Glomerular visceral epithelial cell (primary cell): ENCODE data around the gene AGTR1.
"Not testable (repeated sequence)": the region's sequence is repeated elsewhere in the genome, so short reads cannot be mapped to it uniquely, and the experiment has no call there.

Experiments
- DNase-seq: peaks from one replicate; pipeline ENCODE4 v3.0.0-alpha.2; 2016; ENCODE audit errors: extremely low spot score

AGTR1 gene

DNA sequence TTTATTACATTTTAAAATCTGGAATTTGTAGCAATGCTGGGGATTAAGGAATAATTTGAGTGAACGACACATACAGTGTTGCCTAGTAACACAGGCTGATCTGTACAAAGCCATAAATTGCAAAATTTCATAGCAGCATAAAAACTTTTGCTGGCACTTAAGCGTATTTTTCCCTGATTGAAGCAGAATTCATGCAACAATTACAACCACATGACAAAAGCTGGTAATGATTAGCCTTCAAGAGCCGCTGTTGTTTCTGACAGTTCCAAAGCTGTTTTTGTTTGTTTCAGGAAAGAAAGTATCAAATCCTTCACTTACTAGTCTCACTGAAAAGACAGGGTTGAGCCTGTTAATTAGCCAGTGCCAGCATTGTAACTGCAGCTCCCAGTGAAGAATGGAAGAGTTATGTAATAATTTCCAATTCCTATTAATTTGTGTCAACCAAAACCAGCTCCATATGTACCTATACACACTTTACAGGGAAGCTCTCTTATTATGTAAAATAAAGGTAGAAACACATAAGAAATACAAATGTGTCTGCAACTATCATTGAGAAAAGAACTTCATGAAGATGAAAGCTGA is 60.7 kb downstream of the AGTR1 start:
- DNase-seq, result no peak

DNA sequence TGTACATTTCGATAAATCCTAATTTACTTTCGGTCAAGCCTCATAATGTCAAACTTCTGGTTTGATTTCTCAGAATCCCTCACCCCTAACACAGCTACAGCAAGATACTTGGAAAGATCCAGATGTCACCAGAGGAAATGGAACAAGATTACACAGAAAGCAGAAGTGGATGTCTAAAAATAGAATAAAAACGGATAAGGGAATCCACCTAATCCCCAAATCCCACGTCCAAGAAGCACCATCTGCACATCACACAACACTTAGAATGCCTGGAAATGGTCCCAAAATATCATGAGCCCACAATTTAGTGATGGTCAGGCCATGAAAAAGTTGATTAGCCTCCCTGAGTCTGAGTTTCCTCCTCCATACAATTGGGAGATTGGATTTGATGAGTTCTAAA is 61.7 kb downstream of the AGTR1 start:
- DNase-seq, result no peak

DNA sequence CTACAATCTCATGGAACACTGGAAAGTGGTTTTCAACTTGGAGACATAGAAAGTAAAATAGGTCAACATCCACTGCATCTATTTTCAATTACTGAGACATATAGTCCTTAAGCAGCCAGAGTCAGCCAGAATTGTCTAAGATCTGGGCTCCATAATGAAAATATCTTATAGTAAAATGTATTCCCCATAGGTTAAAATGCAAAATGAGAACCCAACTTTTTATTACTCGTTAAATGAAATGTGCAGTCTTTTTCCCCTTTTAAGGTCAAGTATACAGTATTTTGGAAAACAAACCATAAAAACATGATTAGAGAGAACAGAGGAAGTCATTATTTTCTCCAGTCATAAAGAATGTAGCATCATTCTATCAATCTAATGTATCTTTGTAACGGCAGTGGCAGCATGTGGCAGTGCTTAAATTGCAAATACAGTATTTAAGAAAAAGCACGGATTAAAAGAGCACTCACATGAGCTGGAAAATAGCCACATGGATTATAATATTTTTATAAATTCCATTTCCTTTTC is 65.5 kb downstream of the AGTR1 start:
- no peak for DNase-seq

DNA sequence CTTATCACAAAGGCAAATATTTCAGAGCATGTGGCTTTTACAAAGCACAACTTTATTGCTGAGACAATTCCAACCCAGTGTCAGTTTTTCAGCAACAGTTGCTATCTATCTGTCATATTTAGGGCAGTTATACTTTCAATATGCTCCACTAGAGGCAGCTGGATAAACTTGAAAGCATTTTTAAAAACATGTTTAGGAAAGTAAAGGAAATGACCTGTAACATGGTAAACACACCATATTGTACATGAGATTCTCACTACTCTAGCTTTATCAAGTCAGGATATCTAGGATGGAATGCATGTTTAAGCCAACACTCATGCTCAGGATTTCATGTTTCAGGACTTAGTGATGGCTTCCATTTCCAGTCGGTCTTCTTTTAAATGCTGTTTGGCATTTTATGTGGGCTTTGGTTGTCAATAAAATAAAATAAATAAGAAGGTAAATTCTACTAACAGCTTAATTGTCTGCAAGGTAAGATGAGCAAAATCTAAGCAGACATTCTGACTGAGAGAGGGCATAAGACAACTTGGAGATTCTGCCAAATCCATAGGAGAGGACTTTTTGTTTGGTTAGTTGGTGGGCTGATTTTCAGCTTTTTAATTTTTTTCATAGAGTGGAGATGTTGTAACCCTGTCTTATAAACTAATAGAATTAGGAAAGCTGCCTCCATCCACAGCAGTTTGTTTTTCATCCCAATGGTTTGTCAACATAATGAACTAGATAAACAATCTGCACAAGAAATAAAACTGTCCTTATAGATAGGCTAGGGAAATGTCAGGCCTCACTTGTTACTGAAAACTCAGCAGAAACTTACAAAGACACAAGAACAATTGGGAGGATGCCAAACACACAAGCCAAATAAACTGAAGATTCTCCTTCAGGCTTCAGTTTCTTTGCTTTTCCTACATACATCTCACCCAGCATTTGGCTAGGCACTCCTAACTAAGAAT is 66.6 kb downstream of the AGTR1 start:
- no peak for DNase-seq

DNA sequence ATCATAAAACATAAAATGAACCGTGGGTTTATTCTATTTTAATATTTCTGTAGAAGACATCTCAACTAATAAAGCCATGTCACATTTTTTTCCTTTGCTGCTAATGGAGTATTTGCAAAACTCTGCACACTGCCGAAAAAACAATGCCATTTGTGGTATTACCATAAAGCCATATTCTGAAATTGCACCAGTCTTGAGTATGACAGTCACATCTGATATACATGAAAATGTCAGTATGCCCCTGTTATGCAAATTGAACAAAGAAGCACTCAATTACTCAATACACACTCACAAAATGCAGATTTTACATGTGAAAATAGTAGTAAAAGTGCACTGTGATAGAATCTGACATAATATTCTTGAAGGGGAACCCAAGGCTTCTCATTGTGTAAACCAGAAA is 74.7 kb downstream of the AGTR1 start:
- no peak for DNase-seq

DNA sequence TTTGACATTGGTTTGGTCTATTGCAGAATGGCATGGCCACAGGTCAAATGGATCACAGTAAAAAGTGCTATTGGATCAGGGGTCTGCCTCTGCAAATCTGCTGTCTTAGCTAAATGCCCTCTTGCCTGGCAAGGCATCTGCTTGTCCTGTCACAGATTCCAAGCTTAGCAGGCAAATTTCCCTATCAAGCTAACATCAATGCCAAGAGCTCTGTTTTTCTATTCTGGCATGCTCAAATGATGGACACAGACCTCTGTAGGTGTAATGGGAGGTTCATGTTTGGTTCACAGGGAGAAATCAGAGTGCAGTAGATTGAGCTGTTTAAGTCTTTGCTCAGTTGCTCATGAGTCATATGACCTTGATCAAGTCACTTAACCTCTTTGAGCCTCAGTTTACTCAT is 75.1 kb downstream of the AGTR1 start:
- DNase-seq, result no peak

DNA sequence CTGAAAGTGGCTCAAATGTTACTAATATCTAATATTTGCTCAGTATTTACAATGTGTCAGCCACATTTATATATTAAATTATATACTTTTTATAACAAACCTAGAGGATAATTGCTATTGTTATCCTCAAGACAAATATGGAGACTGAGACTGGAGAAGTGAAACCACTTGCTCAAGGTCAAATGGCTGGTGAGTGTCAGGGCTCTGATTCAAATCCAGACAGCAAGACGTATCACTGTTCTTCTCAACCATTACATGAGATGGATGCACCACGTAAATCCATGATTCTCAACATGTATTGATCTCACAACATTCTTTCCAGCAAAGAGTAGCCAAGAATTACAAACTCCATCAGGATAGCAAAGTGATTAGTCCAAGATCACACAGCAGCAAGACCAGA is 76.1 kb downstream of the AGTR1 start:
- DNase-seq, result no peak

DNA sequence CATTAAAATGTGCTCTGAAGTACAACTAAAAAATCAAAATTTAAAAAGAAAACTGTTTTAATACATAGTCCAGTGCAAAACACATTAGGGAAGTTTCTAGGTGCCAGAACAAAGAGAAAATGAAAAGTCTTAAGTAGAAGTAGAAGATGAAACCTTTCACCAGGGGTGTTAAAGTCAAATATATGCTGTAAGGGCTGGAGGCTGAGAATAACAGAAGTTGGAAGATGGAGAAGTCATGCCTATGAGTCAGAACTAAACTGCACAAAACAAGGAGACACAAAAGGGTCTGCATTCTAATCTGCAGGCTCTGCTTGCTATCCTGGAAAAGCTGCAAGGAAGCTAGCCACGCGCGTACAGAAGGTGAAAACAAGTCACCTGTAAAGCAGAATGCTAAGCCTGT is 81.2 kb downstream of the AGTR1 start:
- no peak for DNase-seq

DNA sequence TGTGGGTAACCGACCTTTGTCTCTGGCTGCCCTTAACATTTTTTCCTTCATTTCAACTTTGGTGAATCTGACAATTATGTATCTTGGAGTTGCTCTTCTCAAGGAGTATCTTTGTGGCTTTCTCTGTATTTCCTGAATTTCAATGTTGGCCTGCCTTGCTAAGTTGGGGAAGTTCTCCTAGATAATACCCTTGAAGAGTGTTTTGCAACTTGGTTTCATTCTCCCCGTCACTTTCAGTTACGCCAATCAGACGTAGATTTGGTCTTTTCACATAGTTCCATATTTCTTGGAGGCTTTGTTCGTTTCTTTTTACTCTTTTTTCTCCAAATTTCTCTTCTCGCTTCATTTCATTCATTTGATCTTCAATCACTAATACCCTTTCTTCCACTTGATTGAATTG is 87.3 kb downstream of the AGTR1 start:
- DNase-seq, result not testable (repeated sequence)

DNA sequence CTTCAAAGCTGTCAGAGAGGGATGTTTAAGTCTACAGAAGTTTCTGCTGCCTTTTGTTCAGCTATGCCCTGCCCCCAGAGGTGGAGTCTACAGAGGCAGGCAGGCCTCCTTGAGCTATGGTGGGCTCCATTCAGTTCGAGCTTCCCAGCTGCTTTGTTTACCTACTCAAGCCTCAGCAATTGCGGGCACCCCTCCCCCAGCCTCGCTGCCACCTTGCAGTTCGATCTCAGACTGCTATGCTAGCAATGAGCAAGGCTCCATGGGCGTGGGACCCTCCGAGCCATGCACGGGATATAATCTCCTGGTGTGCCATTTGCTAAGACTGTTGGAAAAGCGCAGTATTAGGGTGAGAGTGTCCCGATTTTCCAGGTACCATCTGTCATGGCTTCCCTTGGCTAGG is 88.5 kb downstream of the AGTR1 start:
- not testable (repeated sequence) for DNase-seq

DNA sequence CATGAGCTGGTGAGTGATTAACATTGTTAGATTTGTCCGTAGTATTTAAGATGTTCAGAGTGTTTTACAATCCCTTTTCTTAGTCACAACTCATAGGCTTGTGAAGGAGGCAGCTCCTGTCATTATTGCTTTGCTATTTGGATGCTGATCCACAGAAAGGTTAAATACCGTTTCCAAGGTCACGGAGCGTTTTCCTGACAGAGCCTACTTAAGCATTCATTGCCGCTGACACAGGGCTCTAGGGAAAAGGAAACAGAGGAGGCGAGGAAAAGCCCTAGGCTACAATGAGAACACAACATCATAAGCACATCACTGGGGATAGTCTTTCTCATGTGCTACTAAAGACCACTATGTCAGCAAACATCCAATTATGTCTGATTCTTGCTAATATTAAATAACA is 91.4 kb downstream of the AGTR1 start:
- DNase-seq, result no peak

DNA sequence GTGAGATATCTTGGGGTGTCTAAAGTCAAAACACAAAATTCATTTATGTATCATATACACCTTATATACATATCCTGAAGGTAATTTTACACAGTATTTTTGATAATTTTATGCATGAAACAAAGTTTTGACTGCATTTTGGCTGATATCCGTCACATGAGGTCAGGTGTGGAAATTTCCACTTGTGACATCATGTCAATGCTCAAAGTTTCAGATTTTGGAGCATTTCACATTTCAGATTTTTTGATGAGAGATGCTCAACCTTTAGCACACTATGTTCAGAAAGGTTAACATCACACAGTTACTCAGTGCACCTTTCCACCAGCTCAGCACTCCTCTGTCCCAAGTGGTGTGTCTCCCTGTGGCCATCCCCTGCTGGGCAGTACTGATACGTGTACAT is 92.2 kb downstream of the AGTR1 start:
- no peak for DNase-seq

DNA sequence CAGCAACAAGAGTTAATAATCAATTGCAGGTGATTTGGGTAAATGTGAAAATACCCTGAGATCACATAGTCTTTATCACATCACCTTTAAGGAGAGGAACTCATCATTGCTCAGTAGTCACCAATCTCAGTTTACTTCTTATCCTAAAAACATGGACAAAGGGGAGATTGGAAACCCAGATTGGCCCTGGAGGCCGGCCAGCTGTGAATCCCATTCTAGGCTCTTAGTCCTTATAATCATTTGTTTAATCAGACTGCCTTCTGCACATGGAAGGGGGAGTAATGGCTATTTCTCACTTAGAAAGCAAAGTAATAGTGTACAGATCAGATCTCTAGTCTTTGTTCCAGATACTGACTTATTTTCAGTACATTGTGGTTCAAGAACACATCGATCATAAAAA is 92.7 kb downstream of the AGTR1 start:
- DNase-seq, result no peak

DNA sequence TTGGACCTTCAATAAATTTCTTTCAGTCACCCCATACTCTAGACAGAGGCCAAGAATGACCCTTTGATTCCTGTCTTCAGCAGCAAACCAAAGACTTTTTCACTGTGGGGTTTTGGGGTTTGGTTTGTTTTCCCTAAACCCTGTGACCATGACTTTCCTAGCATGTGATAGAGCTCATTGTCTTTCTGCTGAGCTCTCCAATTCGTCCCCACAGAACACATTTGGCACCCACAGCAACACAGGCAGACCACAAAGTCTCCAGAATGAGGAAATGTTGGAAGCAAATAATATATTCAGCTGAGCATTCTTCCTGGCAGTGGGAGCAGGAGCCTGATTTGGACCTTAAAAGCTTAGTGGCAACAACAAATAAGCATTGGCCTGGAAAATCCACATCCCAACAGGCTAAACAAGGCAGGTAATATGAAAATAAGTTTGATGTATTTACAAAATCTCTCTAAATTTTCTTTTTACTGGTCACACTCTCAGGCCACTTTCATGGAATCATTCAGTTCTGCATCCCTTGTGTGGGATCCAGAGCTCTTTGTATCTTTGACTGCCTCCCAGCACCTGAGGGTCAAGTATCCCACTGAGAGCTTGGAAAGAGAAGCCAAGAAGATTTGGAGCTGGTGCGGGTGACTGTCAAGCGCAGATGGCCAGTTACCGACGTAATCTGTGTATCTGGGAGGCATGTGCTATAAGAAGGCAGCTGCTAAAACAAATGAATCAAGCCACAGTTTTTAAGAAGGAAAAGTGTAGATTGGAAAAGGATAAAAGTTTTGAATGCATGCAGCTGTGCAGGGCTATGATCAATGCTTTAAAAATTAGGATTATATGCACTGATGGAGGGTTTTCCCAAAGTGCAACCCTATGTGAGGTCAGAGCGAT is 93.4 kb downstream of the AGTR1 start:
- peak; percentile 1 for DNase-seq

DNA sequence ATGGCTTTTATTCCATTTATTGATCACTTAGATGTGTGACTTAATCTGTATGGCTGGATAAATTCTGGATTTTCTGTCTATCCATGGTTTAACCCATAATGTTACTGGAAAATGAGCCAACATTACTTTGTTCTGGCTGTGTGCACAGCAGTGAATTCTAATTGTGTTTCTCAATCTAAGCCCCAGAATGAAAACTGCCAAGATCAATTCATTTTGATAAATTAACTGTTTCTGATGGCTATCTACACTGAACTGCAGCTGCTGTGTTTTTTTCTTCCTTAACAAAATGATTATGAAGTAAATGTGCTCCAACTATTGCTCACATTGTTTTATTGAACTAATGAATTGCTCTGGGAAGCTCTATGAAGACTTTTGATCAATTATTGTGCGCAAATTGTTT is 94.2 kb downstream of the AGTR1 start:
- DNase-seq, result no peak

DNA sequence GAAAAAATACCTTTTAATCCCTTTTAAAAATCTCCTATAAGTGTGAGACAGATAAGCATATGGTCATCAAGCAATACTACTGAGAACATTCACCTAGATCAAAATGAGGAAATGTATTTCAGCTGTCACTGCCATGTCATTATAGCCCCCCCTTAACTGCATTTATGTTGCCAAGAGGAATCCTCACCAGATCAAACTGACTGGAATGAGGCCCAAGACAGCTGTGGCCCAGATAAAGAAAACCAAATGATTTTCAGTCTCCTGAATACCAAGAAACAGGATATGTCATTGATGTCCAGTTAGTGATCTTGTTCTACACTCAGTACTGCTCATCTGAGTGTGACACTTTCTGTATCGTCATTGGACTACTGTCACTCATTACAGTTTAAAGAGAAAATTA is 94.8 kb downstream of the AGTR1 start:
- DNase-seq, result no peak
